Measurements from ENCODE around the gene TXNDC12.
"Not testable (repeated sequence)": the region's sequence is repeated elsewhere in the genome, so short reads cannot be mapped to it uniquely, and the experiment has no call there.

GRCh38 chr1:52028839-52029238 is 26.2 kb downstream of the TXNDC12 start:
- TF ChIP-seq CTCF (IDR thresholded peaks at IDR 0.05); TCF7L2 (IDR thresholded peaks at IDR 0.05; ENCODE audit: low read depth, low read length): not testable (repeated sequence)
